GM19467 (cell line): ENCODE data around the gene ADCY10.
A peak's percentile ranks its signal among the peaks of the same experiment; 100 is the strongest.
"Not testable (repeated sequence)": the region's sequence is repeated elsewhere in the genome, so short reads cannot be mapped to it uniquely, and the experiment has no call there.

Experiments
- ATAC-seq: cut with Tn5 transposase; IDR thresholded peaks from one replicate; pipeline ENCODE4 v1.9.1; 2021; ENCODE audit warnings: mild to moderate bottlenecking, moderate library complexity; ENCODE audit not compliant: unreplicated experiment

Gene ADCY10

DNA sequence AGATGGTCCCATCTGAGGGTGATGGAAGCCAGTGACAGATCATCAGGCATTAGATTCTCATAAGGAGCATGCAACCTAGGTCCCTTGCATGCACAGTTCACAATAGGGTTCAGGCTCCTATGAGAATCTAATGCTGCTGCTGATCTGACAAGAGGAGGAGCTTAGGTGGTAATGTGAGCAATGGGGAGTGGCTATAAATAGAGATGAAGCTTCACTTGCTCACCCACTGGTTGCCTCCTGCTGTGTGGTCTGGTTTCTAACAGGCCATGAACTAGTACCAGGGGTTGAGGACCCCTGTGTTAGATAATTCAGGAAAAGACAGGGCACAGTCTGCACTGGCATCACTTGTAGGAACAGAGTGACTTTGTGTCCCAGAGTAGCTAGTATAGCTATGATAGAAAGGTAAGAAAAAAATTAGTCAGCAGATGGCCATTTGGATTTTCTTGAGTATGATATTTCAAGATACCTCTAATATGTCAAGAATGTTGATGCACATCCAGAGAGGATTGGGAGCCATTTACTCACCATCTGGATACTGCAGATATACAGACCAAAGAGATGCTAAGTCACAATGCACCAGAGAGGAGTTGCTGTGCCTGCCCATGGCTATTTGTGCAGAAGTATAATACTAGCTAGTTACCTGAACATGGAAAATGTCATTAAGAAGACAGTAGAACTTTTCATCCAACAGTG is 53.6 kb downstream of the ADCY10 start:
- no peak for ATAC-seq

DNA sequence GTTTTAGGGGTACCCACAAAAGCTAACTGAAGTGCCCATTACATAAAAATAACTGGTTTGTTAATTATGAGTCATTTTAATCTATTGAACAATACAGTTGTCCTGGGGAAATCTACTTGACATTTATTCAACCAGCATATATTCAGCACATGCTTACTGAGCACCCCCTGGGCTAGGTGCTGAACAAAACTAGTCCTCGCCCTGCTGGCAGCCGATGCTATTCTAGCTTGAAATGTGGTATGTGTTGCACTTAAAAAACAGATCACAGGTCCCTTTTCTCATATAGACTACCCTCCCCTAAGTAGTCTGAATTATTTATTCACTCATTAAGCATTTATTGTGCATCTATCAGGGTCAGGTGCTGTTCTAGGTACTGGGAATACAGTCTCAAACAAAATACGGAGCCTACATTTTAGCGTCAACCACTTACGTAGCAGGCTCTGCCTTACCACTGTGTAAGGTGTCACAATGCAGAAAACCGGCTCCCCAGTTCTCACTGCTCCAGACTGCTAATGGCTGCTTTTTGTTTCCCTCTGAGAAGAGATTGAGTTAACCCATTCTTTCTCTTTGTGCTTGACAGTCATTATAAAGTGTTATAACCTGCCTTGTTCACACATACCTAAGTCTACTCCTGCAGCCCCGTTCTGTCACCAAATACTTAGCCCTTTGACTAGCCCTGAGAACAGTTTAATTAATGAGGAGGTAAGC is 57.1 kb downstream of the ADCY10 start:
- no peak for ATAC-seq

DNA sequence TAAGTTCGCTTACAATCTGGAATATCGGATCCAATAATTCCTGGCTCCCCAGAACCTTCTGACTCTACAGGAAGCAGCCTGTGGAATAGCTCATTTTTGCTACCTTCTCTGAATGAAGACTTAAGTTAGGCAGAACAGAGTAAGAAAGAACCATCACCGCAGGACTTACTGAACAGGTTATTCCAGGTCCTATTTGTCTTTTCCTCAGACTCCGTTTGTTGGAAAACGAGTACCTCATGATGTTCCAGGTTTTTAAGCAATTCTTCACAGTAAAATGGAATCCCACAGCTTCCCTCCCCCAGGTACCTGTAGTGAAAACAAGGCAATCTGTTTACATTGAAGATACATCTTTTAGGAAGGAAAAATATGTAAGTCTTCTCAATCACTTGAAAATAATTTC is 59.8 kb downstream of the ADCY10 start:
- no peak for ATAC-seq

DNA sequence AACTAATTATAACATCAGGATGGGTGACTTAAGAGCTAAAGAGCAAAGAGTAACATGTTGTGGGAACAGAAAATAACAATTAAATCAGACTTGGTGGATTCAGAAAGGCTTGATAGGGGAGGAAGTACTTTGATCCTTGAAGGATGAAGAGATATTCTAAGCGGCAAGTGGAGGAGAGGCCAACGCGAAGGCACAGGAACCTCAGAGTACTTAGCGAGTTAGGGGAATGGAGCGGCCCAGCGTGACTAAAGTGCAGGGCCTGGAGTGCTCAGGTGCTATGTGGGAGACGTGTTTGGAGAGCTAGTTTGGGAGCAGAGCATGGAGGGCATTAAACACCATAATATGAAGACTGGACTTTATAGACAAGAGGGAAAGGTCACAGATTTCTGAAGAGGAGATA is 64.3 kb downstream of the ADCY10 start:
- ATAC-seq = no peak

DNA sequence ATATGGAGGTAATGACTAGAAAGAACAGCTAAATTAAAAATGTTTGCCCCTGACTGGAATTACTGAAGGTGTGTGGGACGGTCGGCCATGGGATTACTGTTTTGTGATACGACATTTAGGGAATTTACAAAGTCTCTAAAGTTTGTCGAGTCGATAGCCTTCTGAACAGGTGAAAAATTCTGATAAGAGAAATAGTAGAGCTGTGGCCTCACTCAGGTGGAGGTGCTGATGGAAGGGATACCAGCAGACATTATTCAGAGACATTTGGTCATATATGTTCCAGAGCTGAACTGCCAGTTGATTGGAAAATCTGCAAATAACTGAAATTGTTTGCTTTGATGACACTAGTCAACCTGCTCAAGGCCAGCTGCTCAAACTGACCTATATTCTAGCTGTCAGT is 71.1 kb downstream of the ADCY10 start:
- ATAC-seq = no peak

DNA sequence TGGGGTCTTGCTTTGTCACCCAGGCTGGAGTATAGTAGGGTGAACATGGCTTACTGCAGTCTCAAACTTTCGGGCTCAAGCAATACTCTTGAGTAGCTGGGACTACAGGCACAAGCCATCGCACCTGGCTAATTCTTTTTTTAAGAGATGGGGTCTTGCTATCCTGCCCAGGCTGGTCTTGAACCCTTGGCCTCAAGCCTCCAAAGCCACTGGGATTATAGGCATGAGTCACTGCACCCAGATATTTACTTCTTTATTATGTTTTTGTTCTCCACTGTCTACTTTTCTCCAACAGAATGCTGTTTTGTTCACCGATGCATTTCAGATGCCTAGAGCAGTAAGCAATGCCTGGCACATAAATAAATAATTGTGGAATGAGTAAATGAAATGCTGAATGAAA is 72.4 kb downstream of the ADCY10 start:
- ATAC-seq = no peak

DNA sequence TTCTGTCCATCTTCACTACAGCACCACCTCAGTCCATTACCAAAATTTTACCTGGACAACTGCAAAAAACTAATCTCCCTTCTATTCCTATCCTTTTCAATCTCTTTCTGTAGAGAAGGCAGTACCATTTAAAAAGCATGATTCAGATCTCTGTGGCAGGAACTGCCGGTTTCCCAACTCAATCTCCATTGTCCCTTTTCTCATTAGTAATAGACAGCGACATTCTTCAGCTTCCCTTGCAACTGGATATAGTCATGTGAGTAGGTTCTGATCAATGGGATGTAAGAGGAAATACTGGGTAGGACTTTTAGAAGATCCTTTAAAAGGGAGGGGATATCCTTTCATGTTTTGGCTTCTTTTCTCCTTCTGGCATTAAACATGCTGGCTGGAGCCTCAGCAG is 74.9 kb downstream of the ADCY10 start:
- no peak for ATAC-seq

DNA sequence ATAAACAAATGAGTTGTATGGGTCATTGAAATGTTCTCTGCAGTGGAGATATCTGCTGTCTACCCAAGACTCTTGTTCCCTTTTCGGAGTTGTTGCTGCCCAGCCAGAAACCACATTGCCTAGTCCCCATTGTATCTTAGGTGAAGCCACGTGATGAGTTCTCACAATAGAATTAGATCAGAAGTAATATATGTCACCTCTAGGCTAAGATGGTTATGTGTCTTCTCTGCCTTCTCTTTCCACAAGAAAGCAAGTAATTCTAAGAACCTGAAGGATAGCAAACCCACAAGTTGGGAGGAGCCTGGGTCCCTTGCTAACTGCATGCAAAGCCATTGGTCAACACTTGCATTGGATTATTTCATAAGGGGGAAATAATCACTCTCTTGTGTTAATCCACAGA is 76.6 kb downstream of the ADCY10 start:
- no peak for ATAC-seq

DNA sequence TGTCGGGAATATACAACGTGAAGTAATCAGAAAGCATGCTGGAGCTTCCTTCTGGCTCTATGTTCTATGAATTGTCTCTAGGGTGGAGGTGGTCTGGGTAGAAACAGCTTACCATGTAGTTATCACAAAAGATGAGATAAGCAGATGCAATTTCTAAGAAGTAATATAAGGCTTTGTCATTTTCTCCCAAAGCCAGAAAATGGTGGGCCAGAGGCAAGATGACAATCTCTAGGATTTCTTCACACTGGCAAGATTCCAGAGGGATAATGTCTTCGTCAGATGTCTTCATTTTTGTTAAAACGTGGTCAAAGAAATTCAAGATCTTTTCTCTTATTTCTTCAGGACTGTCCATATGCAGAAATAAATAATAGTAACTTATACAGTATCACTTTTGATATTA is 77.7 kb downstream of the ADCY10 start:
- ATAC-seq = no peak

DNA sequence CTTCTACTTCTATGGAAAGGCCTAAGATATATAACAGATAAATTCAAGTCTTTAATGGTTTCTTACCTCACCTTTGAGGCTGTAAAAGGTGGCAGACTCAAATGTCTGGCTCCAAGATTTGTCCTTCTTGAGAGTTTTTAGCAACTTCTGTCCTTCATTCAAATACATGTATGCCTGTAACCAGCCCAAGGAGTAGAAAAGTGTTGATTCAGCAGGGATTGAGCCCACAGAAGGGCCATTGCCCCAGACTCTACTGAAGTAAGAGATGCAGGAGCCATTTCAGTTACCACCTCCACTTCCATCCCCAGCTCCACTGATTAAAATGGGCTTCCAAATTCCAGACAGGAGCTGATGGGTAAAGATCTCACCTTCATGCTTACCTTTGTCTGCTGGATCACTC is 80.0 kb downstream of the ADCY10 start:
- no peak for ATAC-seq

DNA sequence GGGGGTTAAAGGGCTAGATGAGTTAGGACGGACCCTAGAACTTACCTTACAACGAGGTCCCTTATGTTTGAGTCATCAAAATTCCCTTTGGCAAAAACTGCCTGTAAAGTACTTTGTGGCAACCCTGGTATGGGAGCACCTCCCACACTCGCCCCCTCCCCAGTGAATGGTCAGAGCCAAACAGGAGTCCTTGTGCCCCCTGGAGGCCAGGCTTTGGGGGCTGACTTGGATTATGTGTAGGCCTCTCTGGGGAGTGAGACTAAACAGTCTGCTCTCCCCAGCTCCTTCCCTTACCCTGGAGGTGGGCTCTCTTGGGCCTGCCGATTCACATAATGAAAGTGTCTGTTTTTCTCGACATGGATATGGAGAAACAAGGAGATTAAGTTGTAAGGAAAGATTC is 81.2 kb downstream of the ADCY10 start:
- no peak for ATAC-seq

DNA sequence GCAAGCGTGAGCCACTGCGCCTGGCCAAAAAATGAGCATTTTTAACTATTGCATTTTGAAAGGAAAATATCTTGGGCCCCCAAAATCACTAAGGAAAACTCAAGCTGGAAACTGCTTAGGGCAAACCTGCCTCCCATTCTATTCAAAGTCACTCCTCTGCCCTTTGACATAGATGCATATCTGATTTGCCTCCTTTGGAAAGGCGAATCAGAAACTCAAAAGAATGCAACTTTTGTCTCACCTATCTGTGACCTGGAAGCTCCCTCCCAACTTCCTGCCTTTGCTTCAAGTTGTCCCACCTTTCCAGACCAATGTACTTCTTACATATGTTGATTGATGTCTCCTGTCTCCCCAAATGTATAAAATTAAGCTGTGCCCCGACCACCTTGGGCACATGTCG is 83.3 kb downstream of the ADCY10 start:
- ATAC-seq = not testable (repeated sequence)

DNA sequence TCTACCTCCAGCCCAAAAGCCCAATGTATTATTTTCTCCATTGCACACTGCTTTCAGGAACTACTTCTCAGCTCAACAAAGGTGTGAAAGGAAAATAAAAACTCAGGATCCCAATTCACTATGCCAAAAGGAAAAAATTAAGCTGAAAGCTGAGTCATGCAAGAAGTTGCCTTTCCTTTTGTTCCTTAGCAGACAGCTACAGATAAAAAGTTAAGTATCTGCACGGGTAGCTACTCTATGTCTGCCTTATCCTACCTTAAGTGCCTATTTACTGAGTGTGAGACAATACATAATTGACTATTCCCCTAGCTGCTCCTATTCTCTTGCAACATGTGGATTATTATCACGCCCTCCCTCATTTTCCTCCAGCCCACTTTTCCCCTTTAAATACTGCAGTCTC is 84.1 kb downstream of the ADCY10 start:
- ATAC-seq = no peak

DNA sequence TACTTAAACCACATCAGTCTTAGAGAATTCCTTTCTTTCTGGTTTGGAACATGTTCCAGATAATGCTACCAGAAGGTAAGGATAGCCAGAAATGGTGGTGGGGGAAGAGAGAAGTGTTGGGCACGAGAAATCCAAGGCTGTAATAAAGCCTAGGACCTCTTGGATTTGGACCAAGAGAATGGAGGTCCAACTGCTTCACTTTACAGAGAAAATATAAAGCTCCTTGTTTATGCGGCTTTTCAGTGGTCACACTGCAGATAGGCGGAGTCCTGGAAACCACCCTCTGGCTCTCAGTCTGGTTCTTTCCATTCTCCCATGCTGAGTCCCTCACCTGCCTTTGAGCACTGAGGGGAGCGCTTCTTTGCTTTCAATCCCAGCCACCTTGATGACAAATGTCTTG is 87.8 kb downstream of the ADCY10 start:
- ATAC-seq = no peak

DNA sequence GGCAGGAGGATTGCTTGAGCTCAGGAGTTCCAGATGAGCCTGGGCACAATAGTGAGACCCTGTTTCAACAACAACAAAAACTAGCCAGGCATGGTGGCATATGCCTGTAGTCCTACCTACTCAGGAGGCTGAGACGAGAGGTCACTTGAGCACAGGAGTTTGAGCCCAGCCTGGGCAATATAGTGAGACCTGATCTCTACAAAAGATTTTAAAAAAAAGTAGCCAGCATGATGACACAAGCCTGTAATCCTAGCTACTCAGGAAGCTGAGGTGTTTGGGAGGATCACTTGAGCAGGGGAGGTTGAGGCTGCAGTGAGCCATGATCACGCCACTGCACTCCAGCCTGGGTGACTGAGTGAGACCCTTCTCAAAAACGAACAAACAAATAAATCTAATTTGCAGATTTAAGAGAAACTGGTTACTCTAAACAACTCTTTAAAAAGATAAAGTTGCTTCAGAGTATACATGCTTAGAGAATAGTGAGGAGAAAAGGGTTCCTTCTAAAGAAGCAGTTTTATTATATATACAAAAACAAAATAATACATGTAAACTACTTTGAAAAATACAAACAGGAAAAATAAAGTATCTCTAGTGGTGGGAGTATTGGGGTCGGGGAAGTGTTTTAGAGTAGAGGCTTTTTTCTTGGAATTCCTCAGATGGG is 88.4 kb downstream of the ADCY10 start:
- no peak for ATAC-seq

DNA sequence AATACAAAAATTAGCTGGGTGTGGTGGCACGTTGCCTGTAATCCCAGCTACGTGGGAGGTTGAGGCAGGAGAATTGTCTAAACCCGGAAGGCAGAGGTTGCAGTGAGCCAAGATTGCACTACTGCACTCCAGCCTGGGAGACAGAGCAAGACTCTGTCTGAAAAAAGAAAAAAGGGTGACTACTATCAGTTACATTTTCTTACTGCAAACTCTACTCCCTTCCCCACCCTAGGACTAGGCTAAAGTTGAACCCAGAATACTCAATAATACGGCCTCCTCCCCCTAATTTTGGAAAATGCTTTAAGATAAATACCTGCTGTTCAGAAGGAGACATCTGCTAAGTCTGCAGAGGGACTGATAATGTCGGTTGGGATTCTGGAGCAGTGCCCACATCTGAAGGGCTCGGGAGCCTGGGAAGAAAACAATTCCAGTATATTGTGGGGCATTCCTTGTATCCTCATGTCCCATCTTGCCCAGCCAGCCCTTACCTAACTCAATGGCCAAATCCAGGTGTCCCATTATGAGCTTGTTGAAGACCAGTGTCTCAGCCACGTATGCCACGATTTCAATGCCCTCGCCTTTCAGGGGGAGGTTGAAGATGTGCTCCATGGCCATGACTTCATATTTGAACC is 89.7 kb downstream of the ADCY10 start:
- ATAC-seq = no peak

DNA sequence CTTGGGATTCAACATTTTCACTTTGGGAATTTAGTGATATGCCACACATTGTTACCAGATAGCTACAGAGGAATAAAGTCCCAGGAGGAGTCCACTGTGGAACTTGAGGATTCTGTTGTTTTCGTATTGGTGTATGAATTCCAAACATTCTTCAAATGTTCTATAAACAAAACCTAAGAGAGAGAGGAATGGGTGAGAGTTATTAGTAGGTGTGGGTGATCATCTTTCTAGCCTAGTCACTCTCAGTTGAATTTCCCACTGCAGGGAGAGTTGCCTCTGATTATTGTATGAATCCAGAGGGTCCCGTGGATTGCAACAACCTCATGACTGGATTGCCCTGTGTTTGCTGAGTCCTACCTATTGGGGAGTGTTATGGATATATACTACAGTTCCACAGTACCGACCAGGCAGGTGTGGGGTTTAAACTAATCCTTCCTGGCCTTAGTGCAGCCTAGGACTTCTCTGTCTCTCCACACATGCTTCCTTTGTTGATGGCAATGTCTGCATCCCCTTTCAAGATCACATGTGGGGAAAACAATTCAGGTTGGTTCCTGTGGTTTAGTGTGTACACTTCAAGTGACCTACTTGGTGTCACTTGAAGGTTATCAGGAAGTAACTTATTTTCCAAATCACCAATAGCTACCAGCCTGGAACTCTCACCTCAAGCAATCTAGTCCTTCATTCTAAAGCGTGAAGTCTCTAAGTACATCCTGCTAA is 91.8 kb downstream of the ADCY10 start:
- no peak for ATAC-seq

DNA sequence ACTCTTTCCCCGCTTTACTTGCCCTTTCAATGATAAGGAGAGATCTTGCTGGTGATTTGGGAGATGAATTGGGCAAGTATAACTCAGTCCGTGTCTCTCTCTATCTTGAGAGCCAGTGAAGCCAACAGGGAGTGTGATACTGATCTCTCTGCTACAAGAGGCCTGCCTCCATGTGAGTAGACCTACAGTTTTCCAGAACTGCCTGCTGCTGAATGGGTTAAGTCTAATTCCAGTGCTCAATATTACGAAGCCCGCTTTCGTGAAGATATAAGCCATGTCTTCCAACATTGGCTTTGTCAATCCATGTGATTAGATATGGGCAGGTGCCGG is 92.6 kb downstream of the ADCY10 start:
- no peak for ATAC-seq

DNA sequence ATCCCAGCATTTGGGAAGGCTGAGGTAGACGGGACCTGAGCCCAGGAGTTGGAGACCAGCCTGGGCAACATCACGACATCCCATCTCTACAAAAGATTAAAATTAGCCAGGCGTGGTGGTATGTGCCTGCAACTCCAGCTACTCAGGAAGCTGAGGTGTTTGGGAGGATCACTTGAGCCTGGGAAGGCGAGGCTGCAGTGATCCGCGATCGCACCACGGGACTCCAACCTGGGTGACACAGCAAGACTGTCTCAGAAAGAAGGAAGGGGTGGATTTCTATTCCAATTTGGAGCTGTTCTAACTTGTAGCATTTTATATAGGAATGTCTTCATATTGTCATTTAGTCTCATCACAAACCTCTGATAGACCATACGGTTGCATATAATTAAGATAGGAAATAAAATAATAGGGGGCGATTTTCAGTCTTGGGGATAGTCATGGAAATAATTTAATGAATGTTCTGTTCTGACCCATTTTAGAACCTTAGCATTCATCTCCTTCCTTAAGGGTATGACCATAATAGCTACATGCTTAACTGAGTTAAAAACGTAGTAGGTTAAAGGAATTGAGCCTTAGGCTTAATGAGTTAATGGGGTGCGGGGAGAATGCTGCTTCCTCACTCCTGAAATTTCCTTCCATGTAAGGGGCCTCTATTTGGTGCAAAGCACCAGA is 93.1 kb downstream of the ADCY10 start:
- no peak for ATAC-seq

DNA sequence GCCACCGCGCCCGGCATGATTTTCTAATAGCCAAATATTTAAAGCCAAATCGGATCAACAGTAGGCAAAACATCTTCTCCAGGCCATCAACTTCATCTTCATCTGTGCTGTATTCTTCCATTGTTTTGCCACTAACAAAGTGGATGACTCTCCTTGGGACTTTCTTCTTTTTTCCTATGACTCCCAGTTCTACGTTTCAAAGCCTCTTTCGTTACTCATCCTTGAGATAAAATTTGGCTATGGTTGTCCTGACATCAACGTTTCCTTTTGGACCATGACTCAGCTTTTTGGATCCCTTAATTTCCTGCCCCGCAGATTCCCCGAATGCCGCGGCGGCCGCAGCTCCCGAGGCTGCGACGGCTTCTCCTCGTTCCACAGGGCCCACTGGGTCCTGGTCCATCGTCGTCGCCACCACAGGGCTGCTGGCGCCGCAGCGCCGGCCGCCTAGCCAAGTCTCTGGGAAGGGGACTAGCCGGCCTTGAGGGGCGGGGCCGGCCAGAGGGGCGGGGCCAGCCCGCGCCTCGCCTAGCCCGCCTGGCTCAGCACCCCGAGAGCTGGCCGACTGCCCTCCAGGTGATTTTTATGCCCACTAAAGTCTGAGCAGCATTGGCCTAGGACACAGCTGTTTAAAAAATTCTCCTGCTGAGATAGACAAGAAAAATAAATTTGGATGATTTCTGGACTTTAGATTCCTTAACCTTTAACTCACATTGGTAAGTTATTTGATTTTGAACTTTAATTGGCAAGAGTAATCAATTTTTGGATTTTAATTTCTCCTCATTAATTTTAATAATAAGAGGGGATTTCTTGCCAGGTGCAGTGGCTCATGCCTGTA is 93.9 kb downstream of the ADCY10 start:
- ATAC-seq = peak; percentile 61
